ENCODE measurements around the gene LTA4H.

LTA4H gene

DNA sequence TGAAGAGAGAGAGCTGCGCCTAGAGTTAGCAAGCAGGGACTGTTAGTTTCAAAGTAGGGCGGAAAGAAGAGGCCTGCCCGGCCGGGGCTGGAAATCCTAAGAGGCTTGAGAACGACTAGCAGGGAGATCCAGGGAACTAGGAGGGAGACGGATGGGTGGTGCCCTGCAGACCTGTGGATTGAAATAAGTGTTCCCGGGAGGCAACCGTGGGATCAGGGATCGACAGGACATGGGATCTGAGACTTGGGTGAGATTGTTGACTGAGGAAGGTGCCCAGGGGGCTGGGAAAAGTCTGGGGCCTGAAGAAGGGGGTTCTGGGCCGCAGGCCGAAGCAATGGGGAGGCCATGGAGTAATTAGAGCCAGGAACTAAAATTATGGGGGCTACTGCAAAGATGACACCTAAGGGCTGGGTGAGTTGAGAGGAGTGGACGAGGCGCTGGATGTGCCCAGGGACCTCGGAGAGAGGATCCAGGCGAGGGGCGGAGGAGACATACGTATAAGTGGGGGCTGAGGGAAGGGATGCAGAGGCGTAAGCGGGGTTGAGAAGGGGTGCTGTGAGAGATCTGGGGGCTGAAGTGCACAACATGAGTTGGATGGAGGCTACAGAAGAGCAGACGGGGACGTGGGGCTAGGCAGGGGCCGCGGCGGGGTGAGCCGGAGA, 635 bp downstream of the LTA4H start:
- DNase-seq (ENCODE audit: low read depth, low spot score): peak; percentile 68

DNA sequence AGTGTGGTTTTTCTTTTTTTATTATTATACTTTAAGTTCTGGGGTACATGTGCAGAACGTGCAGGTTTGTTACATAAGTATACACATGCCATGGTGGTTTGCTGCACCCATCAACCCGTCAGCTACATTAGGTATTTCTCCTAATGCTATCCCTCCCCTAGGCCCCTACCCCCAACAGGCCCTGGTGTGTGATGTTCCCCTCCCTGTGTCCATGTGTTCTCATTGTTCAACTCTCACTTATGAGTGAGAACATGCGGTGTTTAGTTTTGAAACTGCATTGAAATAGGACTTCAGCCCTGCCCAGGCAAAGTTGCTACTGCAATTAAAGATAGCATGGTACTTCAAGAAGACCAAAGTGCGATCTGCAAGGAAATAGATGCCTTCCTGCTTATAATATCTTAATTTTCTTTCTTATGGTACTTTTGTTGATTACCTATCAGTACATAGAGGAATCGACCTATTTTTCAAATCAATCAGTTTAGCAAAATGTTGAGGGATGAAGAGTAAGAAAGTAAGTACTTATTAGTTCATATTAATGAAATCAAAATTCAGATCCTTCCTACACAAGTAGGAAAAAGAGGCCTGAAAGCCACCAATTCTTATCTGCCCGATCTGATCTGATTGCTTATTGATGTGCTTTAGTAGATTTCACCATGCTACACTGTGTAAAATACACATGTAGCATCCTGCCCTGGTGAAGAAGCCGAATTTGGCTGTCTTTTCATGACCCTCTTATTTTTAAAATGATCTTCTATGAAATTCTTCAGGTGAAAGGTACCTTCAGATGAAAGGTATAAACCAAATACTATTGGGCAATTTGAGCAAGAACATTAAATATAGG, 1.6 kb downstream of the LTA4H start:
- no peak for DNase-seq (ENCODE audit: low read depth, low spot score)

DNA sequence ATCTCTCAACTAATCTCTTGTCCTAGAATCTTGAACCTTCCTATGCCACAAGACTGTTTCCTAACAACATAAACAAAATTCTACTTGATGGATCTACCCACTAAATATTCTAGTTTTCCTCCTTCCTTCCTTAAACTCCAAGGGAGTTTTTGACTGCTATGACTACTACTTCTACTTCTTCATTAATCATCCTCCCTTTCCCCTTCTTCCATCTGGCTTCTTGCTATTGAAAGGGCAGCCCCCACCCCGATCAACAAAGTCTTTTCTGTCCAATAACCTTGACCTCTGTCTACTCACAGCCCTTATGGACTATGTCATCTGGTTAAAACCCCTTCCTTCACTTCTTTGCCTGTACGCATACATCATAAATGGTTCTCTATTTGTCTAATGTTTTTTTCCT, 5.6 kb downstream of the LTA4H start:
- DNase-seq (ENCODE audit: low read depth, low spot score): no peak

GRCh38 chr12:96028538-96028937, 6.8 kb downstream of the LTA4H start:
- DNase-seq (ENCODE audit: low read depth, low spot score): no peak

- DNase-seq (ENCODE audit: low read depth, low spot score): no peak
Measured at GRCh38 chr12:96026331-96026730, 9.1 kb downstream of the LTA4H start.

DNA sequence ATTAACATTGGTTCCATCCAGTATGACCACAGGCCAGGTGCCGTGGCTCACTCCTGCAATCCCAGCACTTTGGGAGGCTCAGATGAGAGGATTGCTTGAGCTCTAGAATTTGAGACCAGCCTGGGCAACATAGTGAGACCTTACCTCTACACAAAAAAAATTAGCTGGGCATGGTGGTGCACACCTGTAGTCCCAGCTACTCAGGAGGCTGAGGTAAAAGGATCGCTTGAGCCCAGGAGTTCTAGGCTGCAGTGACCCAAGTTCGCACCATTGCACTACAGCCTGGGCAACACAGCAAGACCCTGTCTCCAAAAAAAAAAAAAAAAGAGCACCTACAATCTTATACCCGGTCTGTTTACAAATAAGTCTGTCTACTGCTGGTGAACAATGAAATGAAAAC, 9.9 kb downstream of the LTA4H start:
- no peak for DNase-seq (ENCODE audit: low read depth, low spot score)

DNA sequence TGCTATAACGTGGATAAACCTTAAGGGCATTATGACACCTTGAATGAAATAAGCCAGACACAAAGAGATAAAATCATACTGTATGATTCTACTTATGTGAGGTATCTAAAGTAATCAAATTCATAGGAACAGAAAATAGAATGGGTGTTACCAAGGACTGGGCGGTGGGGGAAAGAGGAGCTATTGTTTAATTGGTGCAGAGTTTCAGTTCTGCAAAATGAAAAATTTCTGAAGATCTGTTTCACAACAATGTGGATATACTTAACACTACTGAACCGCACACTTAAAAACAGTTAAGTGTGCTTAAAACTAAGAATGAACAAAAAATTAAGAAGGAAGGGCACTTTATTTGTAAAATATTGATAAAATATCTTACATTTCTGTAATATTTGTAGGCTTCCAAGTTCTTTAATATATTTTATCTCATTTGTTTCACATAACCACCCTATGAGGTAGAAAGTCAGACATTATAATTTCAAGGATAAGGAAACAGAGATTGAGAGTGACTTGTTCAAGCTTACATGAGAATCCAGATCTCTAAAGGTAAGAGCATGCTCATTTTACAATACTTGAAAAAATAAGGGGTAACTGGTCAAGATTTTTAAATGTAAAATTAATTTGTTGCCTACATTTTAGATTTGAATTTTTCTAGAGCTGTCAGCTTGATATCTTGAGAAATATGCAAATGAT, 14.9 kb downstream of the LTA4H start:
- DNase-seq (ENCODE audit: low read depth, low spot score): no peak

GRCh38 chr12:96015672-96016071, 19.7 kb downstream of the LTA4H start:
- DNase-seq (ENCODE audit: low read depth, low spot score): peak; percentile 47

- DNase-seq (ENCODE audit: low read depth, low spot score): no peak
Measured at GRCh38 chr12:96014943-96015599, 20.3 kb downstream of the LTA4H start.

GRCh38 chr12:96007729-96008128, 27.7 kb downstream of the LTA4H start:
- DNase-seq (ENCODE audit: low read depth, low spot score): no peak

DNA sequence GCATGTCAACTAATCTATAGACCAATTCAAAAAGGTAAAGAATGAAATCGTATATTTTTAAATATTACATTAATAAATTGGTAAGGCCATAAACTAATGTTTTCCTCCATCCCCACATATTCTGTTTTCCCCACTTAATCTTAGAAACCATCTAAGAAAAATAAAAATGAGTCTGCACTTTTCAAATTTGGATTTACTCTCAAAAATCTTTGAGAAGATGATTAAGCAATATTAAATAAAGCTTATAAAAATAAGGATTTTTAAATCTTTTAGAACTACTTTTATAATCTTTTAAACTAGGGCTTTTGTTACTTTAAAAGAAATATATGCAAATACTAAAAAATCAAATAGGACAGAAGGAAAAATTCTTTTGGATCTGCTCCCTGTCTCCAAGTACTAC, 28.7 kb downstream of the LTA4H start:
- DNase-seq (ENCODE audit: low read depth, low spot score): no peak

DNA sequence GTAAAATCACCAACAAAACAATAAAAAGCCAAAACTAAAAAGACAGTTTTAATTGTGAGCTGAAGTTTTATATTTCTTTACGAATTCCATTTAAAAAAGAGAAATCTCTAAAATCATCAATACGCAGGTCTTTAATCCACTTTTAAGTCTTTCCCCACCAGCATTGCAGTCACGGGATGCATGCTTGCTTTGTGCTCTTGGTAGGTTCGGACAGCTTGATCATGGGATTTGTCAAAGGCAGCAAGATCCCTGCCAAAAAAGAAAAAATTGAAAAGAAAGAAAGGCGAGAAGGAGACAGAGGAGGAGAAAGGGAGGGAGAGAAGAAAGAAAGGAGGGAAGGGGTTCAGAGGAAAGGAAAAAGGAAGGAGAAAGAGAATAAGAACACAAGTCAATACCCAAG, 34.5 kb downstream of the LTA4H start:
- DNase-seq (ENCODE audit: low read depth, low spot score): no peak

DNA sequence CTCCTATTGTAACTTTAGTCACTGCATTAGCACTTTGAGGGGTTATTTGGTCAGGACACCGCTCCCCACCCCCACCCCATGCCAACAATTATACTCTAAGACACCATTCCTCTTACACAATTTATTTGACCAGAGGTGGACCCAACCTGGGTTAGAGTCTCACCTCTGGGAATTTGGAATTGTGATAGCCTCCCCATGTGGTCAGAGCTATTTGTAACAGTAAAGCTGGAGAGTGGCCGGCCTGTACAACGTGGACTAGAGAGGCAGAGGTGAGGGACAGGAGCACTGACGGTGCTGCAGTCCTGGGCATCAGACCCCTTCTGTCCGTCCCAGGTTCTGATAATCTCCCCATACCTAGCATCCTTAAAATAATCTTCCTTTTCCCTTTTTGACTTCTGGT, 35.9 kb downstream of the LTA4H start:
- DNase-seq (ENCODE audit: low read depth, low spot score): no peak

GRCh38 chr12:95998611-95999286, 36.6 kb downstream of the LTA4H start:
- DNase-seq (ENCODE audit: low read depth, low spot score): peak; percentile 69

DNA sequence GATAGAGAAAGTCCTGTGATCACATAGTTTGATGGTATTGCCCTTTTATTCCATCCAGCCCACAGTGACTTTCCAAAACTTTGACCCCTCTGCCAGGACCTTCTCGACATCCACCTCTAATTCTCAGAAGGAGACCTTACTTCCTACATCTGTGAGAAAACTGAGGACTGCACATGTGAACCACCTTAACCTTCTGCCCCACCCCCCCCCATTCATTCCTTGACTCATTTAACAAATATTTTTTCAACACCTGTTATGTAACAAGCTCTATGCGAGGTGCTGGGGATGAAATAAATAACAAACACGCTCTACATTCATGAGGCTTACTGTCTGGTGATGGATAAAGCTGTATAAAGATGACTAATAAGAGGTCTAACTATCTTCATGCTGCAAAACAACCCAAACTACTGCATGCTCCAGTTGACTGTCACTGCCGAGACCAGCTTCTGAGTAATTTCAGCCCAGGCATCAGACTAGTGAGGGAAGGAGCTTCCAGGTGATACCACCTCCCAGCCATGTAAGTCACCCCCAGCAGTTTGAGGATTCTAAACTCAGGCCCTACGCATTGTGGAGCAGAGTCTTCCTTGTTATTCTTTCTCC, 37.4 kb downstream of the LTA4H start:
- DNase-seq (ENCODE audit: low read depth, low spot score): no peak

- no peak for DNase-seq (ENCODE audit: low read depth, low spot score)
Measured at GRCh38 chr12:95997276-95997675, 38.1 kb downstream of the LTA4H start.

GRCh38 chr12:95996034-95996658, 39.2 kb downstream of the LTA4H start, which contains the start of gene HAL:
TSS of gene HAL (minus strand) at chr12:95996344. CDS start at chr12:95995910, 434 bp downstream.
- DNase-seq (ENCODE audit: low read depth, low spot score): no peak

DNA sequence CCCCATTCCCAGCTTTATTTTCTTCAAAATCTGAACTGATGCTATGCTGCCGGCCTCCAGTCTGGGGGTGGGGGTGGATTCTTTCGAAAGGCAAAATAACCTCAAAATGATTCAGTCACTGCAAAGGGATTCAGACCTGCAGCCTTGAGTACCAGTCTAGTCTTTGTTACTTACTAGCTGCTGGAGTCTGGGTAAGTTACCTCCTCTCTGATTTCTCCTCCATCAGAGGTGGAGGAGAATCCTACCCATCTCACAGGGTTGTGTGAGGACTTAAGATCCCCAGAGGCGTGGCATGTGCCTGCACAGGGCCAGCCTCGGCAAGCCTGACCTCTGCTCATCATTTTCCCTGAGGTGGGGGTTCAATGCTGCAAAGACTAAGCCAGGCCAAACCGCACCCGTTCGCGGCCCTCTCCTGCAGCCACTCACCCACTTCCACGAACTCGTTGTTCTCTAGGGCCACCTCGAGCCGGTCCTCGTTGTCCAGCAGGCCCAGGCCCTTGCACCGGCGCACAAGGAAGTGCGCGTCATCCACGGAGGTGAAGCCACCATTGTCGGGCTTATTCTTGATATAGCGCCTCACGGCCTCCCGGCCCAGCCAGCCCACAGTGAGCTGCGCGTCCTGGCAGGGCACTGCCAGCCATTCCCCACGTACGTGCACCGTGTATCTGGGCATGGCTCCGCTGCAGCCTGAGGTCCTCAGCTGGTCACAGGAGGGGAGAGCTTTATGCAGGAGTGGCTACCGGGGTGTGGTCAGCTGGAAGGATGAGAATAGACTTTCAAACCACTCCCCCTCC, 40.0 kb downstream of the LTA4H start:
- peak; percentile 9 for DNase-seq (ENCODE audit: low read depth, low spot score)

DNA sequence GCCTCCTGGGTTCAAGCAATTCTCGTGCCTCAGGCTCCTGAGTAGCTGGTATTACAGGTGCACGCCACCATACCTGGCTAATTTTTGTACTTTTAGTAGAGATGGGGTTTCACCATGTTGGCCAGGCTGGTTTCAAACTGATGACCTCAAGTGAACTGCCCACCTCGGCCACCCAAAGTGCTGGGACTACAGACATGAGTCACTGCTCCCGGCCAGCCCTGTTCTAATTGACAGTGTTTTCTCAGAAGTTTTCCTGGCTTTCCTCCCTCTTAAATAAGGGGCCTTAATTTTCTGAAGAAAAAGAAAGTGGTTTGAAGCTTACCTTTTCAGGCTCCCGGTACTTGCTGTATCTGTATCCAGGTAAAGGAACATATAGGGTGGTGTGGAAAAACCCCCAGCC, 40.9 kb downstream of the LTA4H start:
- DNase-seq (ENCODE audit: low read depth, low spot score): peak; percentile 39

- DNase-seq (ENCODE audit: low read depth, low spot score): no peak
Measured at GRCh38 chr12:95993907-95994306, 41.5 kb downstream of the LTA4H start.
